Germinal center (tissue), 1 donor: Measurements from ENCODE around the gene PLSCR2.
"Not testable (repeated sequence)": the region's sequence is repeated elsewhere in the genome, so short reads cannot be mapped to it uniquely, and the experiment has no call there.

Experiments
- DNase-seq: peaks from one replicate; pipeline ENCODE4 v3.0.0; 2012; ENCODE audit warnings: mixed read lengths, low spot score

The PLSCR2 gene

GRCh38 chr3:146416366-146416765 lies 53.0 kb downstream of the PLSCR2 start:
- DNase-seq, result no peak

DNA sequence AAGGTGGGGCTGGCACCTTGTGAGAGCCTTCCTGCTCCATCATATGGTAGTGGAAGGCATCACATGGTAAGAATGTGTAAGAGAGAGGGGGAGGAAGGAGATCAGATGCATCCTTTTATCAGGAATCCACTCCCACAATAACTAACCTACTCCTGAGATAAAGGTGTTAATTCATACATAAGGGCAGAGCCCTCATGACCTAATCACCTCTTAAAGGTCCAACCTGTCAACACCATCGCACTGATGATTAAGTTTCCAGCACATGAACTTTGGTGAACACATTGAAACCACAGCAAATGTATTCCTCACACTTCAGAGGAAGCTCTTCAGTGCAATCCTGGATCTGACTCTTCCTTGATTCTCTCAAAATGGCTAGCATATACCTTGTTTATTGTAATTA lies 55.4 kb downstream of the PLSCR2 start:
- no peak for DNase-seq

- not testable (repeated sequence) for DNase-seq
These were observed 56.6 kb downstream of the PLSCR2 start for GRCh38 chr3:146412711-146413110.

- DNase-seq, result no peak
These were observed 61.4 kb downstream of the PLSCR2 start for GRCh38 chr3:146407956-146408355.

DNA sequence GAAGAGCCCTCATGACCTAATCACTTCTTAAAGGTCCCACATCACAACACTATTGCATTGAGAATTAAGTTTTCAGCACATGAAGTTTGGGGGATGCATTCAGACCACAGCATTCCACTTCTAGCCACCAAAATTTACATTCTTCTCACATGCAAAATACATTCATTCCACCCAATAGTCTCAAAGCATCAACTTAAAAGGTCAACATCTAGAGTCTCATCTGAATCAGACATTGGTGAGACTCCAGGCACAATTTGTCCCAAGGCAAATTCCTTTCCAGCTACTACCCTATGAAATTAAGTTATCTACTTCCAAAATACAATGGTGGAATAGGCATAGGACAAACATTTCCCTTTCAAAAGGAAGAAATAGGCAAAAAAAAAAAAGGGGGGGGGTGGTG lies 64.9 kb downstream of the PLSCR2 start:
- no peak for DNase-seq

- DNase-seq, result no peak
These were observed 65.6 kb downstream of the PLSCR2 start for GRCh38 chr3:146403792-146404191.

- DNase-seq, result no peak
These were observed 72.6 kb downstream of the PLSCR2 start for GRCh38 chr3:146396792-146397191.

GRCh38 chr3:146395164-146395563 lies 74.2 kb downstream of the PLSCR2 start:
- no peak for DNase-seq

DNA sequence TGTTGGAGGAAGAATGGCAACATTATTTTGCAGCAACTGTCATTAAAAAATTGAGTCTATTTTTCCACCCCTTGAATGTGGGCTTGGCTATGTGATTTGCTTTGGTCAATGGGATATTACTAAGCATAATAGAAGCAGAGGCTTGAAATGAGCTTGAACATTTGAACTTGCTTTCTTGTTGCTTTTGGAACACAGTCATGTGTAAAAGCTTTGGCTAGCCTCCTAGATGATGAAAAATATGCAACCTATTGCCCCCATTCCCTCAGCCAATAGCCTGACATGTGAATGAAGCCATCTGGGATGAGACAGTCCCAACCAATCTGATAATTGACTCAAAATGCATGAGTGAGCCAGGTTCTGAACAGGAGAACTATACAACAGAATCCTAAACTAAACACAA lies 78.4 kb downstream of the PLSCR2 start:
- no peak for DNase-seq

GRCh38 chr3:146390006-146390772 lies 79.2 kb downstream of the PLSCR2 start:
- no peak for DNase-seq

DNA sequence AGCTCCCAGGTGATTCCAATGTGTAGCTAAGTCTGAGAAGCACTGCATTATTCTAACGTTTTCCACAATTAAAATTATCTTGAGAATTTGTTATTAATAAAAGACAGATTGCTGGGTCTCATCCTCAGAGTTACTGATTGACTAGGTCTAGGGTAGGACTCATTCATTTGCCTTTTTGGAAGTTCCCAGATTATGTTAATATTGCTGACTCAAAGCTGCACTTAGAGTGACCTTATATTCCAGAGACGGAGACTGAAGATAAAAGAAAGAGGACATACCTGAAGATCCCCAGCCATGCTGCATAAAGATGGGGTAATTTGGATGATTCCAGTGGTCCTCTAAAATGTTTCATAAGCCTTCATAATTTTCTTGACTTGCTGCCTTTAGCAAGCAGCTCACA lies 81.8 kb downstream of the PLSCR2 start:
- DNase-seq, result no peak

DNA sequence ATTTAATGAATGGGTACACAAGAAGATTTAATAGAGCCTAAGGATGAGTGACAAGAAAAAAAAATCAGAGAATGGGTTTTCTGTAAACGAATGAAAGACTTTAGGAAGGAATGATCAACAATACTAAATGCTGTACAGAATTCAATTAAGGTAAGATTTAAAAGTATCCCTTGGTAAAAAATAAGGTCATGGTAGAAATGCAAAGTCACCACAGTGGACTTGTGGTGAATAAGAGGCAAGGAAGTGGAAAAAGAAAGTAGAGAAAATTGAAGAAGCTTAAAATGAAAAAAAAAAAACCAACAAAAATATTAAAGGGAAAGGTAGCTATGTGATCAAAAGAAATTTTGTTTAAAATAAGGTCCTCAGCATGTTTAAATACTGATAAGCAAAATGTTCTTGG lies 82.4 kb downstream of the PLSCR2 start:
- no peak for DNase-seq

GRCh38 chr3:146384786-146385185 lies 84.6 kb downstream of the PLSCR2 start:
- DNase-seq, result no peak
